PC-9 (cell line): ENCODE data around the gene SART3. TPM values are rescaled to one million over a fixed set of nuclear protein-coding genes. Genes with fewer than 3 reads are reported as not detected.

Experiments
- BruUV-seq: library from RNA; stranded (reverse); fragments of 400-500 nt; replicated peaks from 2 replicates; lab custom pipeline; 2021; lab: Mats Ljungman, UMichigan
- CTCF ChIA-PET: fragments of 300-600 bp; sonication (Branson Sonifier 250); formaldehyde crosslinking; loops from one replicate; lab custom pipeline; 2022; ENCODE audit warnings: antibody characterized with exemption; lab: Charles Lee
- POLR2A ChIA-PET: fragments of 300-600 bp; sonication (Branson Sonifier 250); formaldehyde crosslinking; loops from one replicate; lab custom pipeline; 2022; ENCODE audit warnings: antibody characterized with exemption; ENCODE audit not compliant: unreplicated experiment; lab: Charles Lee
- DNase-seq, 2 experiments: peaks; one replicate each; pipeline versions ENCODE4 v3.0.0 to v3.0.0-alpha.2; 2015 to 2022; ENCODE audit warnings: mixed read lengths in 1 of 2
- H2AFZ ChIP-seq: fragments of 200-600 bp; sonication (generic); 2 replicates; pipeline ENCODE4 v1.8.1; 2017; ENCODE audit warnings: antibody characterized with exemption
- H3F3A ChIP-seq: fragments of 200-600 bp; sonication (generic); 2 replicates; pipeline ENCODE4 v1.8.1; 2017; ENCODE audit warnings: antibody characterized with exemption, mild to moderate bottlenecking, low read depth; ENCODE audit not compliant: insufficient read depth
- H3K27ac ChIP-seq: fragments of 200-600 bp; sonication (generic); 2 replicates; pipeline ENCODE4 v1.6.1; 2016; ENCODE audit warnings: mixed run types
- H3K27me3 ChIP-seq: fragments of 200-600 bp; sonication (generic); 2 replicates; pipeline ENCODE4 v1.6.1; 2016; ENCODE audit warnings: low read depth, mixed run types; ENCODE audit not compliant: insufficient read depth
- H3K36me3 ChIP-seq: fragments of 200-600 bp; sonication (generic); 2 replicates; pipeline ENCODE4 v1.6.1; 2016; ENCODE audit warnings: low read depth, mixed run types
- H3K4me1 ChIP-seq: fragments of 200-600 bp; sonication (generic); replicated peaks from 2 replicates; pipeline ENCODE4 v1.6.1; 2016; ENCODE audit warnings: mixed run types; ENCODE audit not compliant: insufficient read depth
- H3K4me2 ChIP-seq: fragments of 200-600 bp; sonication (generic); 2 replicates; pipeline ENCODE4 v1.6.1; 2017; ENCODE audit warnings: mixed run types
- H3K4me3 ChIP-seq: fragments of 200-600 bp; sonication (generic); 2 replicates; pipeline ENCODE4 v1.6.1; 2016; ENCODE audit warnings: mixed run types
- H3K79me2 ChIP-seq: fragments of 200-600 bp; sonication (generic); 2 replicates; pipeline ENCODE4 v1.6.1; 2017; ENCODE audit warnings: low read depth, mixed run types
- H3K9me2 ChIP-seq: fragments of 200-600 bp; sonication (generic); 2 replicates; pipeline ENCODE4 v1.8.1; 2017; ENCODE audit warnings: mild to moderate bottlenecking; ENCODE audit not compliant: insufficient read depth
- H3K9me3 ChIP-seq: fragments of 200-600 bp; sonication (generic); 2 replicates; pipeline ENCODE4 v1.8.1; 2016; ENCODE audit warnings: low read depth; ENCODE audit not compliant: insufficient read depth
- H4K20me1 ChIP-seq: fragments of 200-600 bp; sonication (generic); 2 replicates; pipeline ENCODE4 v1.8.1; 2017; ENCODE audit not compliant: insufficient read depth
- CTCF ChIP-seq: fragments of 200-600 bp; sonication (generic); conservative IDR thresholded peaks from 2 replicates; pipeline ENCODE4 v1.6.1; 2017; ENCODE audit warnings: mixed run types, antibody characterized with exemption, mild to moderate bottlenecking, moderate library complexity
- EZH2 ChIP-seq: fragments of 200-600 bp; sonication (generic); IDR thresholded peaks from 2 replicates; pipeline ENCODE4 v1.8.0; 2017; ENCODE audit warnings: antibody characterized with exemption, low read depth
- intact Hi-C: fragments of 100-400 bp; cut with micrococcal nuclease; formaldehyde crosslinking; loops from one replicate; pipeline ENCODE4 v1.10.0; 2022; ENCODE audit not compliant: unreplicated experiment
- total RNA-seq: library from RNA; stranded (reverse); gene quantifications from 2 replicates; pipeline ENCODE4 v1.2.3, GENCODE V29; 2021

The SART3 gene
- total RNA-seq, 1 experiment from 2014 or later, result 49.3 TPM

DNA sequence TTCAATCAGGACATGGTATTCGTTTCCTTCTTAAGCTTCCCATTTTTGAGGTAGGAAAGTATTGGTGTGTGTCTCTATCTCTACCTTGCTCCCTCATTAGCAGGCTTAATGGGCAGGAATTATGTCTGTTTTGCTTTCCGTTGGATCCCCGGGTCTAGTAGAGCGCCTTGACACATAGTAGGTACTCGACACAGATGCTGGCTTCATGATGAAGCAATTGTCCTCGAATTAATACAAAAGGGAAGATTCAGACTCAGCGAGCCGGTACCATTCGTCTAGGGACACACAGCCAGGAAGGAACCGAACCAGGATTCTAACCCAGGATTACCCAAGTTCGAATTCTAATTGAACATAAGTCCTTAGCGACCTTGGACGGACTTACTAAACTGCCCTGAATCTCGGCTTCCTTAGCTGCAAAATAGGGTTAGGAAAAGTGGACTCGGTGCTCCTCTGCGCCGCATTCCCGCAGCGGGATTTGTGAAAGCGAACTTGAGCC lies 927 bp upstream of the SART3 start:
- TSS peak; percentile 9 for BruUV-seq
- DNase-seq, result no peak
- TF ChIP-seq EZH2, result no peak
- TF ChIP-seq CTCF, result no peak

DNA sequence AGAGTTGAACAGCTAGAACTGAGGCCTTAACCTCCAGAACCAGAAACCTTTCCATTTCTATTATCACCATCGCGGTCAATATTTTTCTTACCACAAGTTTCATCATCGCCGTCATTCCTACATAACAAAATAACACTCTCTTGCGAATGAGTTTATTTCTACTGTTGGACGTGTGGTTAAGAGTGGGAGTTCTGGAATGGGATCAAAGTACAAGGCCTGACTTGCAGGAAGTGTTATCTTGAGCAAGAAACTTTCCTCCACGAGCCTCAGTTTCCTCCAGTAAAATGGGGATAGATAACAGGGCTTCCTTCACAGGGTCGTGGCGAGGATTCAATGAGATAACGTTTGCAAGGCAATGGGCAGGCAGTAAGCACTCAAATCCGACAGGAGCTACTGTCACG lies 652 bp downstream of the SART3 start:
- peaks cover 13% of the 10 kb centered on the region; the same call in 1 of the 2 replicates for H3F3A ChIP-seq
- H3K36me3 ChIP-seq, result peaks cover 15% of the 10 kb centered on the region; the same call in 1 of the 2 replicates
- peaks cover 16% of the 10 kb centered on the region for H3K4me1 ChIP-seq
- no peaks in the 10 kb centered on the region for H3K9me2 ChIP-seq
- H3K79me2 ChIP-seq, result peaks cover 77% of the 10 kb centered on the region
- intact Hi-C loops, result loop anchor here (10.0 kb wide), 1 partner anchor 104 kb away; no protein-coding TSS in a partner anchor
- CTCF ChIA-PET, result no interaction called here
- BruUV-seq, result TSS peak; percentile 38
- peaks cover 39% of the 10 kb centered on the region for H4K20me1 ChIP-seq
- POLR2A ChIA-PET, result no interaction called here
- H3K4me3 ChIP-seq, result peak overlapping the region; percentile 72
- peak overlapping the region; percentile 85 for H3K27ac ChIP-seq
- DNase-seq, result no peak
- no peaks in the 10 kb centered on the region for H3K9me3 ChIP-seq
- no peaks in the 10 kb centered on the region for H3K27me3 ChIP-seq
- peak overlapping the region; percentile 87 for H3K4me2 ChIP-seq
- no peak for TF ChIP-seq EZH2
- no peak for TF ChIP-seq CTCF
- H2AFZ ChIP-seq, result peak overlapping the region; percentile 93

More for the DNA sequence above, 927 bp upstream of the SART3 start:
- CTCF ChIA-PET, result no interaction called here
- Histone ChIP-seq H2AFZ (peak overlapping the region; percentile 93), H3K4me3 (peak overlapping the region; percentile 72), H3K4me2 (peak overlapping the region; percentile 87), H3K36me3 (peaks cover 15% of the 10 kb centered on the region), H3K4me1 (peaks cover 28% of the 10 kb centered on the region), H4K20me1 (peaks cover 29% of the 10 kb centered on the region), H3K27me3 (no peaks in the 10 kb centered on the region), H3K9me3 (no peaks in the 10 kb centered on the region), H3K79me2 (peaks cover 62% of the 10 kb centered on the region), H3K9me2 (no peaks in the 10 kb centered on the region), H3K27ac (peak overlapping the region; percentile 85), H3F3A (peaks cover 24% of the 10 kb centered on the region)
- POLR2A ChIA-PET, result interaction anchor here (0.5 to 0.7 kb wide), 5 partner anchors 69 to 1398 kb away, joined by 3 to 6 read pairs (median 4); no protein-coding TSS in a partner anchor
- intact Hi-C loops, result loop anchor here (2.0 to 10.0 kb wide), 3 partner anchors 103 to 295 kb away; partner anchors contain the start of gene SSH1

DNA sequence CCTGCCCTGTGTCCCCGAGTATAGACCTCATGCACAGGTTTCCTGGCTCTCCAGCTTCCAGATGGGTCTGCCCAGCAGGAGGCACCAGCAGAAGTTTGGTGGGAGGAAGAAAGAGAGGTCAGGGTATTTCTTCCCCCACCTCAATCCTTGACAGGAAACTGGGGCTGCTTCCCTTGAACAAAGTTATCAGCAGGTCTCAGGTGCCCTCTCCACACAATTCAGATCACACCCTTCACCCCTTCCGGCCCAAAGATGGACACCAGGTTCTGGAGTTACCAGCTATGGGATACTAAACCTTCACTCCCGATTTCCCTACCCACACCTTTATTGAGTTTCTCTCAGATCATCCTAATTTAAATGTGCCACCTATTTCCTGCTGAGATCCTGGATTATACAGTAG lies 1.2 kb downstream of the SART3 start:
- CTCF ChIA-PET, result no interaction called here
- no TSS peak for BruUV-seq
- H4K20me1 ChIP-seq, result peaks cover 45% of the 10 kb centered on the region
- peaks cover 15% of the 10 kb centered on the region for H3K4me1 ChIP-seq
- peak overlapping the region; percentile 87 for H3K4me2 ChIP-seq
- POLR2A ChIA-PET, result no interaction called here
- no peaks in the 10 kb centered on the region for H3K27me3 ChIP-seq
- DNase-seq, result no peak
- no peaks in the 10 kb centered on the region for H3K9me3 ChIP-seq
- 0 out of 2 replicates have a peak, but pooled peaks cover 8% of the 10 kb centered on the region for H3F3A ChIP-seq
- no peak for TF ChIP-seq CTCF
- TF ChIP-seq EZH2, result no peak
- H2AFZ ChIP-seq, result no peak overlapping the region
- peaks cover 15% of the 10 kb centered on the region; the same call in 1 of the 2 replicates for H3K36me3 ChIP-seq
- no peaks in the 10 kb centered on the region for H3K9me2 ChIP-seq
- intact Hi-C loops, result loop anchor here (10.0 kb wide), 1 partner anchor 105 kb away; no protein-coding TSS in a partner anchor
- peak overlapping the region; percentile 85 for H3K27ac ChIP-seq
- H3K4me3 ChIP-seq, result peak overlapping the region; percentile 72
- H3K79me2 ChIP-seq, result peaks cover 83% of the 10 kb centered on the region
